HepG2 (cell line): ENCODE results near the gene PRDM10.

ENCODE experiments used
- HOXA3 ChIP-seq: sonication (generic); formaldehyde crosslinking; IDR thresholded peaks from 2 replicates; pipeline ENCODE4 v1.5.0; 2020; ENCODE audit warnings: missing genetic modification reagents
- NFIC ChIP-seq: IDR thresholded peaks from 2 replicates; pipeline ENCODE4 v1.6.1; 2012; ENCODE audit warnings: mild to moderate bottlenecking, low read length, inconsistent platforms
- SP1 ChIP-seq, 2 experiments: fragments of 450-650 bp in 1 of 2; sonication (generic) in 1 of 2; formaldehyde crosslinking in 1 of 2; IDR thresholded peaks; 2 replicates each; pipeline versions ENCODE4 v1.4.0 to v1.6.1; 2016 to 2020; ENCODE audit warnings: missing genetic modification reagents in 1 of 2
- ZNF484 ChIP-seq: sonication (generic); formaldehyde crosslinking; IDR thresholded peaks from 2 replicates; pipeline ENCODE4 v1.5.1; 2020; ENCODE audit warnings: mild to moderate bottlenecking, low read depth, missing genetic modification reagents, borderline replicate concordance

DNA sequence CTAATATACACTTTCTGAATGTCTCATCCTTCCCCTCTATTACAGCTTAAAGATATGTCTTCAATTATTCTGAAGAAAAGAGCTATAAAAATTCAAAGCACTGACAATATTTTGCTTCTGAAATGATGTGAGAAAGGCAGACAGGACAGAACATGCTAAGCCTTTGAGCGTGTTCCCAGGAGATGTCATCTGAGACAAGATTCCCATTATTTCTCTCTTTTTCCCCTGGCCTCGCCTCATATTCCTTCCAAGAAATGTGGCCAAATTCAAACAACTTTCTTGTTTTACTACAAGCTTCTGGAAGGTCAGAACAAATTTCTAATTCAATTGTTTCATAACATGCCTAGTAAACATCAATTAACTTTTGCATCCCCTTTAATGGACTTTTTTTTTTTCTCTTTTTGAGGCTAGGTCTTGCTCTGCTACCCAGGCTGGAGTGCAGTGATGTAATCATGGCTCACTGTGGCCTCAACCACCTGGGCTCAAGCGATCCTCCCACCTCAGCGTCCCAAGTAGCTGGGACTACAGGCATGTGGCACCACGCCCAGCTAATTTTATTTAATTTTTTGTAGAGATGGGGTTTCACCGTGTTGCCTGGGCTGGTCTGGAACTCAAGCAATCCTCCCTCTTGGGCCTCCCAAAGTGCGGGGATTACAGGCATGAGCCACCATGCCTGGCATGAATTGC lies 70.1 kb downstream of the PRDM10 start:
- no peak for TF ChIP-seq NFIC
- TF ChIP-seq SP1 (IDR thresholded peaks at IDR 0.05), result no peak
- TF ChIP-seq SP1 (CRISPR knock-in tag; IDR thresholded peaks at IDR 0.05), result no peak
- TF ChIP-seq HOXA3 (CRISPR knock-in tag), result no peak
- TF ChIP-seq ZNF484 (CRISPR knock-in tag), result no peak
